Activated CD8-positive, alpha-beta memory T cell treated with anti-CD3 and anti-CD28 coated beads for 36 hours (primary cell): ENCODE results near the gene EXPH5. TPM values are rescaled to one million over a fixed set of nuclear protein-coding genes. Genes with fewer than 3 reads are reported as not detected.

Source experiments
- CTCF ChIA-PET: fragments of 350-600 bp; sonication (Branson Sonifier 250); formaldehyde crosslinking; loops from one replicate; lab custom pipeline; 2021; ENCODE audit warnings: antibody characterized with exemption; lab: Charles Lee
- POLR2A ChIA-PET: fragments of 350-600 bp; sonication (Branson Sonifier 250); formaldehyde crosslinking; loops from one replicate; lab custom pipeline; 2021; ENCODE audit warnings: antibody characterized with exemption; lab: Charles Lee
- total RNA-seq, 2 experiments: library from RNA; stranded (reverse); gene quantifications; one replicate each; pipeline ENCODE4 v1.2.3, GENCODE V29; 2021

Gene EXPH5
- total RNA-seq, 2 experiments from 2014 or later = 0.71 to 0.95 TPM

- ChIA-PET POLR2A (no interaction called here), CTCF (interaction anchor here (0.7 kb wide), 1 partner anchor 377 kb away, joined by 3 read pairs; no protein-coding TSS in a partner anchor)
Measured at GRCh38 chr11:108495326-108495725, 98.2 kb downstream of the EXPH5 start.

GRCh38 chr11:108494182-108494581 lies 99.4 kb downstream of the EXPH5 start:
- POLR2A ChIA-PET = no interaction called here
- CTCF ChIA-PET = interaction anchor here (0.8 kb wide), 1 partner anchor 24 kb away, joined by 3 read pairs; no protein-coding TSS in a partner anchor

- ChIA-PET CTCF (interaction anchor here (0.8 kb wide), 1 partner anchor 21 kb away, joined by 4 read pairs; no protein-coding TSS in a partner anchor), POLR2A (no interaction called here)
Measured at GRCh38 chr11:108491936-108492335, 101.6 kb downstream of the EXPH5 start.

- ChIA-PET CTCF (no interaction called here), POLR2A (no interaction called here)
Measured at GRCh38 chr11:108486828-108487227, 106.7 kb downstream of the EXPH5 start.

GRCh38 chr11:108486331-108486730 lies 107.2 kb downstream of the EXPH5 start:
- ChIA-PET CTCF (no interaction called here), POLR2A (no interaction called here)

GRCh38 chr11:108483163-108483562 lies 110.4 kb downstream of the EXPH5 start:
- CTCF ChIA-PET = no interaction called here
- POLR2A ChIA-PET = interaction anchor here (0.7 kb wide), 1 partner anchor 390 kb away, joined by 3 read pairs; no protein-coding TSS in a partner anchor

- ChIA-PET CTCF (no interaction called here), POLR2A (no interaction called here)
Measured at GRCh38 chr11:108474664-108475463, 118.7 kb downstream of the EXPH5 start.

GRCh38 chr11:108472681-108473080 lies 120.9 kb downstream of the EXPH5 start:
- ChIA-PET CTCF (no interaction called here), POLR2A (no interaction called here)

GRCh38 chr11:108468478-108468864 lies 125.1 kb downstream of the EXPH5 start:
- ChIA-PET POLR2A (interaction anchor here (0.6 kb wide), 1 partner anchor 136 kb away, joined by 3 read pairs; no protein-coding TSS in a partner anchor), CTCF (no interaction called here)

- ChIA-PET POLR2A (interaction anchor here (1.0 kb wide), 1 partner anchor 165 kb away, joined by 3 read pairs; no protein-coding TSS in a partner anchor), CTCF (no interaction called here)
Measured at GRCh38 chr11:108467091-108467823, 126.3 kb downstream of the EXPH5 start, which contains the start of gene C11orf65. Gene C11orf65 (minus strand): TSS chr11:108467529. CDS start chr11:108461559, 5,970 bp downstream.

- ChIA-PET POLR2A (interaction anchor here (1.0 kb wide), 1 partner anchor 164 kb away, joined by 3 read pairs; no protein-coding TSS in a partner anchor), CTCF (no interaction called here)
Measured at GRCh38 chr11:108466405-108466804, 127.2 kb downstream of the EXPH5 start.

Other genes with a start within 250 kb of the EXPH5 start
- gene C11orf65, start 126.2 kb downstream of the EXPH5 start, total RNA-seq = 1 to 10 TPM in 1 of 2 experiments, under 1 TPM in 1; 0.80 to 1.2 TPM
- 10 to 100 TPM; 15.2 to 17.2 TPM for gene POGLUT3, start 95.4 kb downstream of the EXPH5 start, total RNA-seq
- gene DDX10, start 71.3 kb upstream of the EXPH5 start, total RNA-seq = 10 to 100 TPM; 58.1 to 60.4 TPM